Suppressor macrophage (primary cell): ENCODE data around the gene PRTFDC1.

Experiments
- DNase-seq, 4 experiments: peaks; one replicate each; pipeline ENCODE4 v3.0.0-alpha.2; 2020 to 2022

The PRTFDC1 gene

DNA sequence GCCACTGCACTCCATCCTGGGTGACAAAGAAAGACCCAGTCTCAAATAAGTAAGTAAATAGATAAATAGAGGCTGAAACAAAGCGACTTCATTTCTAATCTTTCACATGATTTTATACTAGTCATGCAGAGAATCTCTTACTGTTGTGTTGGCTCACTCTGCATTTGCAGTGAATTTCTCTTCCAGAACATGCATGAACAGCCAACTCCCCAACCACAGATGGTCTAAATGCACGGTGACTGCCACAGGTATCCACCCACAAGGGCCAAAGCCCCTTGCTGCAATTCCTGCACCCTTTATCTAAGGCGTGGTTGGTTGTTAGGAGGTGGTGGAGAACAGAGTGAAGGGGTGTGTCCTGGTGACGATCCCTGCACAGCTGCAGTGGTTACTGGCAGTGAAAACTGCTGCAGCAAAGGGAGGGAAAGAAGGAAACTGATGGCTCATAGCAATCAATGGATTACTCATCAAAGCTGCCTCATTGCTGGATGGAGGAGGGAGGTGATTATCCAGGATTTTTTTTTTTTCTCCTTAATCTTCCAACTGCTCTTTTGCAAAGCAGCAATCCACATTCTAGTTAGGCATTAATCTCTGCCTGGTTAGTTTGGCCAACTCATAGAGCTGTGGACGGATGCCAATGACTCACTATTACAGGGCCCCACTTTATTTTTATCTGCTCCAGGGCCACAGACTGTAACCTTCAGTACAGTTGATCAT, 50.6 kb downstream of the PRTFDC1 start:
- peak; percentile 45 to 78 (median 62) for DNase-seq

DNA sequence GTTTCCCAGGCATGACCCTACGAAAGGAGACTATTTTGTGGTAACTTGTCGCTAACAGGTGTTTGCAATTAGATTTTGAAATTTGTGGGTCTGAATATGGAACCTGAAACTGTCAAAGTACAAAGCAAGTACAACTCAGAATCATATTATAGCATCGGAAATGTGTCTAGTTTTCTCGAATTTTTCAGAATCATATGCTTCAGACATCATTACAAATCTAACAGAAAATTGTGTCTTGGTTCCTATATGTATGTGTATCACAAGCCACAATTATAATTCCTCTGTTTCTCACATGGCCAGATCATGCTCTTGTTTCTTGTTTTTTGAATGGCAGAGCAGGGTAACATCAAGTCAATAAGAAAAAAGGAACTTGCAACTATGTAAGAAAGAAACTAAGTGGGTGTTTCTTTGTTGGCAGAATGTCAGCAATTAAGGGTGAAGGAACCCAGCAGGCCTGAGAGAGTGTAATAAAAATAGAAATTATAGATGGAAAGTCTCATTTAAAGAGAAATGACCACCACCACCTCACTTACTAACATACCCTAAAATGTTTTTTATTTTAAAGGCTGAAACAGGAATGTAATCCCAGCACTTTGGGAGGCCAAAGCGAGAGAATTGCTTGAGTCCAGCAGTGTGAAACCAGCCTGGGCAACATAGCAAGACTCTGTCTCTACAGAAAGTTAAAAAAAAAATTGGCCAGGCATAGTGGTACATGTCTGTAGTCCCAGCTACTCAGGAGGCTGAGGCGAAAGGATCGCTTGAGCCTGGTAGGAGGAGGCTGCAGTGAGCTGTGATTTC, 51.3 kb downstream of the PRTFDC1 start:
- peak; percentile 58 to 93 (median 80) for DNase-seq

DNA sequence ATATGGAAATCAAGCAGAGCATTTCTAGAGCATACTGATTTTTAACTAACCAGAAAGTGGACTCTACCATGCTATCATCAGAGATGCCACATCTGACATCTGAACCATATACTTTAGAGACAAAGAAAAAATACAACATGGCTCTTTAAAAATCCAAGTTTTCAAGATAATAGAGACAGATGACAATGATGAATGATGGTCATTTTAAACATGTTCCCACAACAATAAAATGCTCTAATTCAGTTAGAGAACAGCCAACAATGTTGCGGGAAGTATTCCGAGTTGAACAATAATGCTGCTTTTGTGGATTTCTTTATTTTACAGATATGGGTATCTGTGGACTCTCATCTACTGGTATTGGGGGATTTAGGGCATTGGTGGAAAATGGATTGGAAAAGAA, 52.8 kb downstream of the PRTFDC1 start:
- no peak for DNase-seq

DNA sequence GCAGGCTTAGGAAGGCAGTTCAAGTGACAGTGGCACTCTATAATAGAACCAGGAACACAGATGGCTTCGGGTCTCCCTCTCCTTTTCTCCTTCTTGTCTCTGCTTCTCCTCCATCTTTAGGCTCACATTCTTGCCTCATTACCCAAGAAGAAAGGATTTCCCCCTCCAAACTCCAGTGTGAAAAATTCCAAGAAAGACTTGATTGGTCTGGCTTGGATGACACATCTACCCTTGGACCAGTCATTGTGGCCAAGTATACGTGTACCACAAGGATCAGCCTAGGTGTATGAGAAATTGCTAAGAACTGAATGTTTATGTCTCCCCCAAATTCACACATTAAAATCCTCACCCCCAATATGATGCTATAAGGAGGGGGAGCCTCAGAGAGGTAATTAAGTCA, 53.9 kb downstream of the PRTFDC1 start:
- DNase-seq = no peak

DNA sequence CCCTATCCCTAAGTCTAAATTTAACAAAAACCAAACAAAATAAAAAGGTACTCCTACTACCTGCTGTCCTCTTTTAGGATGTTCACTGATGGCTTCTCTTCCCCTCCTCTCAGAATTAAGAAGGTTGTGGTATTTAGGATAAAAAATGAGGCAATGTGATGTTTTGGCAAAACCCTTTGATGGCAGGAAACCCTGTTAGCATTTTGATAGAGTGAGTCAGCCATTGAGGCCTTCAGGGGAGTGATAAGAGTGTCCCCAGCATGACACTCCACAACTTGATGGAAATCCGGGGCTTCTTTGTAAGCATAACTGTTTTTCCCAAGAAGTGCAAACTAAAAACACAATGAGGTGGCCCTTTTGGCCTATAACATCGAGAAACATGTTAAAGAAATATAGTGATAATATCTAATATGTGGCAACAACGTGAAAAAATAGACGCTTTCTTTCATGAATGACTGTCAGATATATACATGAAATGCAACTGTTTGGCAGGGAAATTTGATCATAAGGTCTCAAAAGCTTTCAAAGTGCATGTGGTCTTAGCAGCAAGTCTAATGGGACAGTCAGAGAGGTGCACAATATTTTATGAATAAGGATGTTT, 55.0 kb downstream of the PRTFDC1 start:
- no peak for DNase-seq

DNA sequence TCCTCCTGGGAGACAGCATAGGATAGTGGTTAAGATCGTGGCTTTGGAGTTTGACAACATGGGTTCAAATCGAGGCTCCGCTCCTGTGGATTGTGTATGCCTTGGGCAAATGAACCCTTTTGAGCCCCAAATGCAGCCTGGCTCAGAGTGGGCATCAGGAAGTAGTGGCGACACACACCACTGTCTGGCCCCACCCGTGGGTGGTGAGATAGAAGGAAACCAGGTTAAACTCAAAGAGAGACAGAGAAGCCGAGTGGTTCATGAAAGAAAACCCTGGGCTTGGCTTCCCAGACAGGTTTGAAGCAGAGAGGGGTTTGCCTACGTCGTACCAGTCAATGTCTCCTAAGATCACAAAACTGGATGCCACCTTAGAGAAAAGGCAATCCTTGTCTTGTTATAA, 57.7 kb downstream of the PRTFDC1 start:
- DNase-seq = no peak

DNA sequence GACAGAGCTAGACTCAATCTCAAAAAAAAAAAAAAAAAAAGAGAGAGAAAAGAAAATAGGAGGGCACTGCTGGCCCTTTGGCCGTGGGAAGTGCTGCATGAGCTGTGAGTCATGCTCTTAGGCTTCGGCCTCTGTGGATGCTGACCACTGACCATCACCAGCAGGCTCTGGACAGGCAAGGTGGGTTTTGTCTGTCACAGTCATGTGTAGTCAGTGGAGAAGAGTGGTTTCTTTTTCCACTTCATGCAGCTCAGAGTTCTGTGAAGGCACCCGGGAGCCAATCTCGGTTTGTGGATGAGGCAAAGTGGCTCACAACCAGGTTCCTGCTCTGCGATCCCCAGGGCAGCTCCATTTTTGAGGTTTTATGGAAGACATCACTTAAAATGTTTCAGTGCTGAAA, 58.1 kb downstream of the PRTFDC1 start:
- DNase-seq = peak in 3 of 4 experiments; percentile 29 to 66 (median 53)

DNA sequence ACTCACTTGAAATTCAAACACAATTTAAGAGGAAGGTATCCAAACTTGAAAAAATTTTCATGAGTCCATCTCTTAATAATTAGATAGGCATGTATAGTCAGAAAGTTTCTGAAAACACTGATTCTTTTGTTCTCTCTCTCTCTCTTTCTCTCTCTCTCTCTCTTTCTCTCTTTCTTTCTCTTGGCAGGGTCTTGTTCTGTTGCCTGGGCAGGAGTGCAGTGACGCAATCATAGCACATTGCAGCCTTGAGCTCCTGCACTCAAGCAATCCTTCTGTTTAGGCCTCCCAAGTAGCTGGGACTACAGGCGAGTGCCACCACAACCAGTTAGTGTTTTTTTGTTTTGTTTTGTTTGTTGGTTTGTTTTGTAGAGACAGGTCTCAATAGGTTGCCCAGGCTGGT, 59.3 kb downstream of the PRTFDC1 start:
- DNase-seq = no peak

DNA sequence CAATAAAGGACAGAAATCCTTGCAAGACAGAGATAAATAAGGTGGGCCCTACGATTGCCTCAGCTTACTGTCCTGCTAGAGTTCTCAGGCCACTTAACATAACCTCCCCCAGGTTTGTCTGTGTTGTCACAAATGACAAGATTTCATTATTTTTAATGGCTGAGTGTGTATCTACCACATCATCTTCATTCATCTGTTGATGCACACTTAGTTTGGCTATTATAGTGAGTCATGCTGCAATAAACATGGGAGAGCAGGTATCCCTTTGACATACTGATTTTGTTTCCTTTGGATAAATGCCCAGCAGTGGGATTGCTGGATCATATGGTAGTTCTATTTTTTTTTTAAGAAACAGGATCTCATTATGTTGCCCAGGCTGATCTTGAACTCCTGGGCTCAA, 60.6 kb downstream of the PRTFDC1 start:
- no peak for DNase-seq

DNA sequence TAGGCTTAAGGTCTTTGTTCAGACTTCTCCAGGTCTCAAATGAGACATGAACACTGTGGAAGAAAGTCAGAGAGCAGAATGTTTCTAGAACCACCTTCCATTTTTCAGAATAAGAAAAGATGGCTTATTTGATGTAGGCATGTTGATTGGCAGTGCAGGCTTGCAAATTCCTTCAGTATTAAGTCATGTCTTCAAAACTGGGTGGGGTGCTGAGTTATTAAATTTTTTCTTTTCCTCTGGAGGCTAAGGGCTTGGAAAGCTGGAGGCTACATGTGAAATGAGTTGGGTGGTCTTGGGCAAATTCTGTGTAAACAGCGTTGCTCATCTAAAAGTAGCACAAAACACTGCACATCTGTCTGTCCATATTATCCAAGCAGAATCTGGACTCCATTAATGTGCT, 62.8 kb downstream of the PRTFDC1 start:
- DNase-seq = no peak

DNA sequence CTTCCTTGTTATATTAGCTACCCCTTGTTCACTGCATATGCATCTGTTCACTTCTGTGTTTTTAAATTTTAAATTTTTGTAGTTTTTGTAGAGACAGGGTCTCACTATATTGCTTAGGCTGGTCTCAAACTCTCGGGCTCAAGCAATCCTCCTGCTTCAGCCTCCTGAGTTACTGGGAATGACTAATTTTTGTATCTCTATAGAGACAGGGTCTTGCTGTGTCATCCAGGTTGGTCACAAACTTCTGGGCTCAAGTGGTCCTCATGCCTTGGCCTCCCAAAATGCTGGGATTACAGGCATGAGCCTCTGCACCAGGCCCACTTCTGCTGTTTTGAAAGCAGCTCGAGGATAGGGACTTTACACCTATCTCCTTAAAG, 64.6 kb downstream of the PRTFDC1 start:
- DNase-seq = no peak

DNA sequence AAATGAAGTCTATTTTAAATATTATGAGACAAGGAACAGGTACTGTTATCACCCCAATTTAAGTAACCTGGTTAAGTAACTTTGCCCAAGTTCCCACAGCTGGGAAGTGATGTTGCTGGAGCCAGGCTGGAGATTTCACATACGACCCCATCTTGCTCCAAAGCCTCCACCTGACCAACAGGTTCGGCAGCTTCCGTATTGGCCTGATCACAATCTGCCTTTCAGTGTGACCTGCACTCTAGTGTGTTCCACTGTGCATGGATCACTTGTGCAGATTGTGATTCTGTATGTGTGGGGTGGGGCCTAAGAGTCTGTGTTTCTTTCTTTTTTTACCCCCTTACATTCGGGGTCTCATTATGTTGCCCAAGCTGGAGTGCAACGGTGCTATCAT, 66.1 kb downstream of the PRTFDC1 start:
- DNase-seq = no peak

DNA sequence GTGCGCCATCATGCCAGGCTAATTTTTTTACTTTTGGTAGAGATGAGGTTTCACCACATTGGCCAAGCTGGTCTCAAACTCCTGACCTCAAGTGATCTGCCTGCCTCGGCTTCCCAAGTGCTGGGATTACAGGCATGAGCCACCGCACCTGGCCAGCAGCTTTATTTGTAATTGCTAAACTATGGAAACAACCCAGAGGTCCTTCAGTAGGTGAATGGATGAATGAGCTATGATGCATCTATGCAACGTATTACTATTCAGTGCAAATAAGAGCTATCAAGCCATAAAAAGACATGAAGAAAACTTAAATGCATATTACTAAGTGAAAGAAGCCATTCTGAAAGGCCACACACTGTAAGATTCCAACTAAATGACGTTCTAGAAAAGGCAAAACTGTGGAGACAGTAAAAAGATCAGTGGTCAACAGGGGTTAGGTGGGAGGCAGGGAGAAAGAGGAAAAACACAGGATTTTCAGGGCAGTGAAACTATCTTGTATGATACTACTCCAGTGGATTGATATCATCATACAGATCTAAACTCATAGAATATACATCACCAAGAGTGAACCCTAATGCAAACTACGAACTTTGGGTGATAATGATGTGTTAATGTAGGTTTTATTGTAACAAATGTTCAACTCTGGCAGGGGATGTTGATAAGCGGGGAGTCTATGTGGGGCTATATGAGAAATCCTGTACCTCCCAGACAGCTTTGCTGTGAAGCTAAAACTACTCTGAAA, 66.7 kb downstream of the PRTFDC1 start:
- no peak for DNase-seq

DNA sequence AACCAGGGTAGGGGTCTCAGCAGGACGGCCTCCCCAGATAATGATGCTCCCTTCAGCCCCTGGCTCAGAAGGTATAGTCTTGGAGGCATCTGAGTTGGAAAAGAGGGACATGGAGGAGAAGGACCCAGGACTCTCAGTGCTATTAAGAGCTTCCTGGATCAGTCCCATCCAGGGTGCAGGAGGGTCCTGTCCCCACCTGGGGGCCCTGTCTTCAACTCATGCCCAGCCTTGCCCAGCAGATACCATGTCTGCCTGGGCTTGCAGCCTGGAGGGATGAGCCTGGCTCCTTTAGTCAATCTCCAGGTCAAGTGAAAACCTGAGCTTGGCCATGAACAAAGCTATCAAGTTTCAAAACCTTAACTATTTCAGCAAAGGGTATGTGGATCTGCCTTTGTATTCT, 67.6 kb downstream of the PRTFDC1 start:
- DNase-seq = no peak

DNA sequence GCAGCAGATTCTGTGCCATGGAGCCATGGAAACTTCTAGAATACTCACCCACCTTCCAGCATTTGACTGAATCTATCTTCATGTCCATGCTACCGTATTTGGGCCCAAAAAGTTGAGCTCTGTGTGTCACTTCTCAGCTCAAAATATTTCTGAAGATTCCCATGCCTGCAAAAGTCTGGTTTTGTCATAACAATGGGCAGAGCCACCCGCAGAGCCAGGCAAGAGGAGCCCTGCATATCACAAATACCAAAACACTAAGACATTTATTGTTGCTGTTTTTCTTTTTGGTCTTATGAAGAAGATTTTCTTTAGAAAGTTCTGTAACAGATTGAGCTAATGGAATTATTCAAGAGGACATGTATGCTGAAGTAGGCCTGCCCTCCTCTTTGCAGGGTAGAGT, 68.1 kb downstream of the PRTFDC1 start:
- no peak for DNase-seq

DNA sequence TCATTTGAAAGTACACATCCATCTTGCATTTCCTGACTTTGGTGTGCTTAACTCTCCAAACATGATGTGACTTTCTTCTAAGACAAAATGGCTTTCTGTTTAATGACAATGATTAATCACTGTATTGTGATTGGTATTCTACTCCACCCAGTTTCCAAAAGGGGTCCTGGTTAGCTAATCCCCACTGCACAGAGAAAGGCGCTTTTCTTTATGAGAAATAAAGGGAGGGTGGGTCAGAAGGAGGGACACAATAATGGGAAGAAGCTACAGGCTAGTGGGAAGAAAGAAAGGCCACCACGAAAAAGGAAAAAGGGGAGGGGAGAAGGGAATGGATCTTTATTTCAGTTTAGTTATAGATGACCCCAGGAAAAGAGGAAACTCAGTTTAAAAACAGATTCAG, 69.2 kb downstream of the PRTFDC1 start:
- no peak for DNase-seq

DNA sequence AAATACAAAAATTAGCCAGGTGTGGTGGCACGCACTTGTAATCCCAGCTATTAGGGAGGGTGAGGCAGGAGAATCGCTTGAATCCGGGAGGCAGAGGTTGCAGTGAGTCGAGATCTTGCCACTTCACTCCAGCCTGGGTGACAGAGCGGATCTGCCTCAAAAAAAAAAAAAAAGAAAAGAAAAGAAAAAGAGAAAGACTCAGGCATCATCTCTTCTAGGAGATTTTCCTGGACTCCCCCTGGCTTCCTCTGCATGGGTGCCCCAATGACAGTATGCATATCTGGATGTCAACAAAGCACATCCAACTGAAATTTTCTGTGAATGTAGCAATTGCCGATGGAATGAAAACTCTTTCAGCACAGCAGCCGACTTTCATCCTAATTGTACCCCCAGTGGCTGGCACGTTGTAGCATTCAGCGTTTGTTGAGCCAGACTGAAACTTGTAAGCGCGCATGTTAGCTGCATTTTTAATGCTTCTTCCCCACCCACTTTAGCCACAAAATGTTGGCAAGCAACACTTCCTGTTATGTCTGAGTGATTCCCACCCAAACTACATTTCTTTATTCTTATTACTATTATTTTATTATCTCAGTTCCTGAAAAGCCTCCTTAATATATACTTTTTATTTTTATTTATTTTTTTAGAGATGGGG, 70.2 kb downstream of the PRTFDC1 start:
- DNase-seq = peak; percentile 73 to 83 (median 76)

DNA sequence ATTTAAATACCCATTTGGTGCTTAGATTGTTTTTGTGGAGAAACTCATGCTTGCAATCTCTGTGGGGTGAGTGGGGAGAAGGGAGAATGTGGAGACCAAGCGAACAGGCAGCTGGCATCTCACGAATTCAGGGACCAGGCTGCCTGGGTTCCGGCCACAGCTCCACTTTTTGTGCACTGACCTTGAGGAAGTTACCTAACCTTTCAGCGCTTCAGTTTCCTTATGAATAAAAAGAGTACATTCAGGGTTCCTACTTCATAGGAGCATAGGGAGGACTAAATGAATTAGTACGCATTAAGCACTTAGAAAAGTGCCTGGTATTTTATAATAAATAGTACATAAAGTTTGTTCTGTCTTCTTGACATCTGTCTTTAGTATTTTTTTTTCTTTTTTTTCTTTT, 72.5 kb downstream of the PRTFDC1 start:
- DNase-seq = peak in 3 of 4 experiments; percentile 29 to 52 (median 29)

DNA sequence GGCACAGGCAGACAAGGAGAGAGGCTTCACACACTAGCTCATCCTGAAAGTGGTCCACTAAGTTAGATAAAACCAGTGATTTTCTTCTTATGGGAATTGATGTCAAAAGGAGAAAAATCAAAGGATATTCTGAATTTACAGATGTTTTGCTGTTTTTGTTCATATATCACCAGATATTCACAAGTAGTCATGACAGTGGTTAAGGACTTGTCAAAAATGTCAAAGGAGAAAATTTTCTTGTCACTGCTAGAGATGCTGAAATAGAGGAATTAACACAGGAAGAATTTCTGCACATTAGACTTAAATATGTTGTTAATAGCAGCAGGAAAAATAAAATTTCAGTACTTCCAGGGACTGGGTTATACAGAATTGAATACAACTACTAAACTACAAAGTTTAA, 78.3 kb downstream of the PRTFDC1 start:
- DNase-seq = no peak

DNA sequence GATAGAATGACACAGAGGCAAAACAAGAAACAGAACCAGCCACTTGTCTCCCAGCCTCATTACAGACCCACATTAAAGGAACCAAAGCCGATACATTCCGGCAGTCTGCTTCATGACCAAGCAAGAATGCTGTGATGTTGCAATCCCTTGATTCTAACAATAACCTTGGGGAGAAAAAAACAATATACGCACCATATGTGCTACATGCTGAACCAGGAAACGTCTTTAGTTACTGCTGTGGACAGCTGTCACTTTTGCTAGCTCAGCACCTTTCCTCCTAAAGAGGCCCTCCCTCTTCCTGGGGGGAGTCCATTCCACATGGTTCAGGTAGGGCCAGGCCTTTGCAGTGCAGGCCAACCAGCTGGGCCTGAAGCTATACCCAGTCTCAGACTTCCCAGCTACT, 79.1 kb downstream of the PRTFDC1 start:
- peak; percentile 75 to 96 (median 89) for DNase-seq

DNA sequence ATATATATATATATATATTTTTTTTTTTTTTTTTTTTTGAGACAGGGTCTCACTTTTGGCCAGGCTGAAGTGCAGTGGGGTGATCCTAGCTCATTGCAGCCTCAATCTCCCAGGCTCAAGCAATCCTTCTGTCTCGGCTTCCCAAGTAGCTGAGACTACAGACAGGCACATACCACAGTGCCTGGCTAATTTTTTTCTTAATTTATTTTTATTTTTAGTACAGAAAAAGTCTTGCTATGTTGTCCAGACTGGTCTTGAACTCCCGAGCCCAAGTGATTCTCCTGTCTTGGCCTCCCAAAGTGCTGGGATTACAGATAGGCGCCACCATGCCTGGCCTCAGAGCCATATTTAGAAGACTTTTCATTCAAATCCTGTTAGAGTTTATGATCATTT, 79.6 kb downstream of the PRTFDC1 start:
- DNase-seq = no peak

DNA sequence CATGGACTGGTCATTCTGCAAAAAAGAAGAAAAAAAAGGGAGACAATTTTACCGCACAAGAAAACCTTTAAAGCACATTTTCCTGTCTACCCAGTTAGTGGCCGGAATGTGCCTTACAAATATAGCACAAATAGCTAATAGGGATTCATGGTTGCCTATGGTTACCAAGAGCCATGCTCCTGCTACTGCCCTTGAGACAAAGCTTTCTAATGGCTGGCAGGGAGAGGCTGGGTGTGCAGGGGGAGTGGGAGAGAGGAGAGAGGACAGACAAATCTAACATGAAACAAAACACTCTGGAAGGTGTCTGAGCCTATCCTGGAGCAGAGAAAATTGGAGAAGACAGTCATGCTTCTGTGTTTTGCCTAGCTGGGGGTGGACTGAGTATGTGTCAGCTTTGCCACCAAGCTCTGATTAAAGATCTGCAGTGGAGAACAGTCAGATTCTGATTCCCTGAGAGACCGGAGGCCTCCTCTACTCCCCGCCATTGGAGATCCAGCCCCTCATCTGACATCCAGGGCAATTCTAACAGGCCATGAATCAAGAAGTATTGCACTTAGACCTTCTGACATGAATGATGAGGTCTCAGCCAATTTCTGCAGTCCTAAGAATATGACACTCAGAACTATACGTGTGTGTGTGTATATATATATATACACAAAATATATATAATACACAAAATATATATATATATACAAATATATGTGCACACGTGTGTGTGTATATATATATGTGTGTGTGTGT, 80.2 kb downstream of the PRTFDC1 start:
- peak; percentile 38 to 72 (median 51) for DNase-seq
